Hematopoietic multipotent progenitor cell (in vitro differentiated cells): ENCODE results near the gene SIVA1. TPM values are rescaled to one million over a fixed set of nuclear protein-coding genes. Genes with fewer than 3 reads are reported as not detected.

ENCODE experiments used
- DNase-seq, 3 donors: peaks; one replicate each; pipeline ENCODE4 v3.0.0-alpha.2; 2011 to 2015; ENCODE audit warnings: low read depth in 2 of 3, low spot score in 2 of 3
- total RNA-seq: library from RNA; depleted of rRNA; stranded (reverse); fragments of >200 nt; gene quantifications from one replicate; pipeline ENCODE4 v1.2.3, GENCODE V29; 2012

SIVA1 gene
- total RNA-seq, 1 donor: 89.9 TPM

DNA sequence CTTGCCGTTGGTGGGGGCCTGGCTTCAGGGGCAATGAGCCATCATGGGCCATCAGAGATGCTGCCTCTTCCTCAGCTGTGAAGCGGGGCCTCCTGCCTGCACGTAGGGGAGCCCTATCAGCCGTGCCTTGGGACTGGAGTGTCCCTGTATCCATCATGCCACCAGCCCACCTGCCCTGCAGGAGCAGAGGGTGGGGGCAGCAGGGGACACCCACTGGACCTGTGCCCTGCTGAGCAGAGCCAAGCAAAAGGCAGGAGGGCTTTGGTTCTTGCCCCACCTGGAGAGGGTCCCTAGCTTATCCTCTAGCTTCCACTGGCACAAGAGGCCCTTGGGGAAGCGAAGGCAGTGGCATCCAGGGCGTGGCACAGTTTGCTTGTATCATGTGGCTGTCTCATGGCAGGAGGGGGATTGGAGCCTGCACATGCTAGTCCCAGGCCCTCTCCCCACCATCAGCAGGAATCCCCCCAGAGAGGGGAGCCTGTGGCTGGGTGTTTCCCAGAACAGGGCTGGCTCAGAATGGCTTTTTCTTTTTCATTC lies 18.8 kb upstream of the SIVA1 start:
- no peak for DNase-seq

DNA sequence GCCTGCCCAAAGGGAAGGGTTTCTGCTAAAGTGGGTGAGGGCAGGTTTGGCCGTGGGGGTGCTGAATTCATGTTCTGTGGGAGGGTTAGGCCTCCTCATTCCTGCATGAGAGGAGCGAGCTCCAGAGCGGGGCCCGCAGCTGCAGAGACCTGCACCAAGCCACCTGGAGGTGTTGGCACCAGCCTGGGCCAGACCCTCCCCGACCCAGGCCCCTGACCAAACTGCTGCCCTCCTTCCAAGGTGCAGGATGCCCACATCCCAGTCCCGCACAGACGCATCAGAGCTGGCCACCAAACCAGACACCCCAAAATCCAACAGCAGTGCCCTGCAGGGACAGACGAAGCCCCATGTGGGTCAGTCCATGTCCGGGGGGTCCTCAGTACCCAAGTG lies 18.4 kb upstream of the SIVA1 start:
- DNase-seq: no peak

DNA sequence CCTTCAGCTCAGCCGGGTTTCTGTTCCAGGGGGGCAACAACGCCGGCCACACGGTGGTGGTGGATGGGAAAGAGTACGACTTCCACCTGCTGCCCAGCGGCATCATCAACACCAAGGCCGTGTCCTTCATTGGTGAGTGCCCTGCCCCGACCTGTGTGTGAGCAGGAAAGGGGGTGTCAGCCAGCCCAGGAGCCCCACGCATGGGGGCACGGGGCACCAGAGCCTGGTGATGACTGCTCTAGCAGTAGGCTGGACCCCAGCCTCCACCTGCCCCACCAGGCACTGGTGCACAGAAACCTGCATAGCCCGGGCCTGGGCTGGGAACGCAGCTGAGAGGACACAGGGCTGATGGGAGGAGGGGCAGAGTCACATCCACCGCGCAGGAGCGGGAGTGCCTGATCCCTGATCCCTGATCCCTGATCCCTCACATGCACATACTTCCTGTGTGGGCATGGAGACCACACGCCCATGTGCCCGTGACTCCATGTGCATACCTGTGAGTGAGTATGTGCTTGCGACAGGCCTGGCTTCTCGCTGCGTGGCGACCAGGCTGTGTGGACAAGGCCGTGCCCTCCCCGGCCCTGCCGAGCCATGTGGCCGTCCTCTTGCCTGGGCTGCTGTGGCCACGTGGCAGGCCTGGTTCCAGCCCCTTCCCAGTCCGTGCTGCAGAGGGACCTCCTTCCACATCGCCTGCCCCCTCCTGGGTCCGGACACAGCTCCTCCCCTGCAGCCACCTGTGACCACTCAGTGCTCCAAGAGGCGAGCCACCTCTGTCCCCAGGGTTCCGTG lies 17.8 kb upstream of the SIVA1 start:
- no peak for DNase-seq

DNA sequence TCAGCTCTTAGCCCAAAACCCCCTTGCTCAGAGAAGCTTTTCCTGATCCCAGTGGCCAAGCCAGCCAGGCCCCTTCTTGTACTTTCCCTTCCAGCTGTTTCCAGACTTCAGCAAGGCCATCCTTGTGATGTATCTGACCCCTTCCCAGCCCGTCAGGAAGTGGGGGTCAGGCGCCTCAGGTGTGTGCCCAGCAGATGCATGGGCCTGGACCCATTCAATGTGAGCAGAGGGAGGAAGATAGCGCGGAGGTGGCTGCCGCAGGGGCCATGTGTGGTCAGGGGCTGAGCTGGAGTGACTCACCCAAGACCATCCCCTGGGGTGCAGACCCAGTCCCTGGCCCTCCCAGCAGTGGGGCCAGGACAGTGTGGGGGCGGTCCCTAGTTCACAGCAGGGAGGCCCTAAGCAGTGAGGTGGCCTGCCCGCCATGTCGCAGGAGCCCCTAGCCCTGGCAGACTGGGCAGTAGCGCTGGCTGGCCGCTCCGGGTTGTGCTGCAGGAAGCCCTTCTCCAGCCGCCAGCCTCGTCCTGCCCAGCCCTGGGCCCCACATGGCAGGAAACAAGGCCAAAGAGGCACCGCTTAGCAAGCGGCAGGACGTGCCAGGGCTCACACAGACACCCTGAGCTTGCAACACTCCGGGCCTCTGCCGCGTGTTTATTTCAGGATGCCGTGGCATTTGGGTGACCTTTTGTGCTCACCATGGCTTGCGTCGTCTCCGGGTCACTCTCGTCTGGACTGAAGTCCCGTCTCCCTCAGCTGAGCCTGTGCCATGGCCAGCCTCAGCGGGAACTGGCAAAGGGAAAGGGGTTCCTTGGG lies 16.9 kb upstream of the SIVA1 start:
- DNase-seq: no peak

DNA sequence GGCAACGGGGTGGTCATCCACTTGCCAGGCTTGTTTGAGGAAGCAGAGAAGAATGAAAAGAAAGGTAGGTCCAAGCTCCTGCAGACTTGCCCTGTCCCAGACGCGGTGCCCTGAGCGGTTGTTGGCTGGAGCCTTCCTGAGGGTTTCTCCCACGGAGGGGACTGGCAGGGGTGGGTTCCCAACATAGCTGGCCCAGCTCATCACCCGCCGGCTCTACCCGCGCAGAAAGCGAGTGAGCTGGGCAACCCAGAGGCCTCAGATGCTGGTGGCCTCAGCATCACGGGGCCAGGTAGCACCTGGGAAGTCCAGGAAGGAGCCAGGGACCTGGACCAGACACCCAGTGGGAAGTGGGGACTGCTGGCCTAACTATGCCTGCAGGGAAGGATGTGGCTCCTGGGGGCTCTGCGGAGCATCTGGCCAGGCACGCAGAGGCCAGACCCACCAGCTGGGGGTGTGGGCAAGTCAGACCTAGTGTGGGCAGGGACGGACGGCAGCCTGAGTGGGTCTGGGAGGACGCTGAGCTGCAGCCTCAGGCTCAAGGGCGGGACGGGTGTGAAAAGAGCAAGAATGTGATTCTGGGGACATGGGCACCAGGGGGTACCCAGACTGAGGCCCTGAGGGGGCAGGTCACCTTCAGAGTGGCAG lies 14.4 kb upstream of the SIVA1 start:
- no peak for DNase-seq

DNA sequence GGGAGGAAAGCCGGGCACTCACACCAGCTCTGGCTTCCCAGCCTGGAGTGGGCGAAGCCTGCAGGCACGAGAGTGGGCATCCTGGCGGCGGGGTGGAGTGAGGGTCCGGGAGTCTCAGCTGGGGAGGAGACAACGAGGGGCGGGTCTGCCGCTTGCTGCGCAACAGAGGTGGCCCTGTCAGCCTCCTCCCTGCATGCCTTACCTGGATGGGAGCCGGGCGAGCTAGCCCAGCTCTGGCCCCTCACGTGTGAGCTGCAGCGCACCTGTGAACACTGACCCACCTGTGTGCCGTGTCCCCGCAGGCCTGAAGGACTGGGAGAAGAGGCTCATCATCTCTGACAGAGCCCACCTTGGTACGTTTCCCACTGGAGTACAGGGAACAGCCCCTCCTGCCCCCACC lies 13.9 kb upstream of the SIVA1 start:
- no peak for DNase-seq

DNA sequence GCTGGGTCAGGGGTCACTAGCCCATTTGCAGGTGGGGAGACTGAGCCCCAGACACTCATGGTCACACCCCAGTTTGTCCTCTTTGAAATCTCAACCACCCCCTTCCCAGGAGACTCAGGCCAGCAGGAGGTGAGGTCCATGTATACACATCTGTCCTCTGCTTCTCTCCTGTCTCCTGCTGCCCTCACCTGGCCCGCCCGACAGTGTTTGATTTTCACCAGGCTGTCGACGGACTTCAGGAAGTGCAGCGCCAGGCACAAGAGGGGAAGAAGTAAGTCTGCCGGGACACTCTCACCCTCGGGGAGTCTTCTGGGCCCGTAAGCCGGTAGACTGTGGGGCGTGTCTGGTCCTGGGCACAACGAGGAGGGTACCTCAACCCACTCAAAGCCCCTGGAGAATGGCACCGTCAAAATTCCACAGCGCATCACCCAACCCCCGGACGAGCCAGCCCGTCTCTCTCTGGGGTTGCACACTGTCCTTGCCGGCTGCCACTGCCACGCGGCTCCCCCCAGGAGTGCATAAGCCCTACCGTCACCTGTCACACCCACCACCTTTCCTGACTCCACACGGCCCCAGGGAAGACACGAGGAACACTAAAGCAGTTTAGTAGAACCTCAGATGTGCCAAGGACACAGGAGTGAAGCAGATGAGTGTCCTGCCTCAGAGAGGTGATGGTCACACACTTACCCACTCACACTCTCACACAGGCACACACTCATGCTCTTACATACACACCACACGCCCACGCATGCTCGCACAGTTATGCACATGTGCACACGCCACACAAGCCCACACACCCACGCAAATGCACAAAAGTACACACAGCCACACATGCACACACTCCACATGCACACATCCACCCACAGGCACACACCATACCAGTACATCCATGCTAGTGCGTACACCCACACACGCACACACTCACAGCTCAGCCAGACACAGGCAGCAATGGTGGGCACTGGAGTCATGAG lies 13.1 kb upstream of the SIVA1 start:
- DNase-seq: no peak

DNA sequence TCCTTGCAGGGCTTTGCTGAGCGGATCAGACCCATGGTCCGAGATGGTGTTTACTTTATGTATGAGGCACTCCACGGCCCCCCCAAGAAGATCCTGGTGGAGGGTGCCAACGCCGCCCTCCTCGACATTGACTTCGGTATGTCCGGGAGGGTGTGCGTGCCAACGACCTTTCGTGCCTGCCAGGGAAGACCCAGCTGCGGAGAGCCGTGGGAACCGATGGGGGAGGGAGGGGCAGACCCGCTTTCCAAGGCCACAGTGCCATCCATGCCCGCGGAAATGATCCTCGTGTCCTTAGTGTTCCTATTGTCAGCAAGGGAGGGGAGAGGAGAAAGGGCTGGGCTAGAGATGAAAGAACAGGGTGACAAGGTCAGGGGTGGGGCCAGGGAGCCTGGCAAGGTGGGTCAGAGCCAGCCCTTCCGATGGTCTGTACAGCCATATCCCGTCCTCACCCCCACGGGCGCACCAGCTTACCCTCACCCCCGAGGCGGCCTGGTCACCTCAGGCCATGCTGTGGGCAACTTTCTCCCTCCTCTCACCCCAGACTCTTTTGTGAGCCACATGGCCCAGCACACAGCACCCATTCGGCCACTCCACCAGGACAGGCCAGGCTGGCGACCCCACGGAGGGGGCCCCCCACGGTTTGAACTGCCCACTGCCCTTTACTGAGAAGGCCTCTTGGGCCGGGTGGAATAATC lies 11.7 kb upstream of the SIVA1 start:
- DNase-seq: no peak

DNA sequence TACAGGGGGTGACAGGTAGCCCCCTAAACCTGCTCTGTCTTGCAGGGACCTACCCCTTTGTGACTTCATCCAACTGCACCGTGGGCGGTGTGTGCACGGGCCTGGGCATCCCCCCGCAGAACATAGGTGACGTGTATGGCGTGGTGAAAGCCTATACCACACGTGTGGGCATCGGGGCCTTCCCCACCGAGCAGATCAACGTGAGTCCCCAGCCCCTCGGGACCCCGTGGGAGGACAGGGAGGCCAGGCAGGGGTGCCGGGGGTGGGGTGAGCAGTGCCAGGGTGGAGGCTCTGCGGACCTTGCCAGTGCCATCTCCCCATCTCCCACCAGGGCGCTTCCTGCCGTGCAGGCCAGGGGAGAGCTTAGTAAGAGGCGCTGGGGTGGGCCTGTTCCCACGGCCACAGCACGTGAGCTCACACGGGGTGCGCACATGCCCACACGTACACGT lies 11.1 kb upstream of the SIVA1 start:
- DNase-seq: no peak

DNA sequence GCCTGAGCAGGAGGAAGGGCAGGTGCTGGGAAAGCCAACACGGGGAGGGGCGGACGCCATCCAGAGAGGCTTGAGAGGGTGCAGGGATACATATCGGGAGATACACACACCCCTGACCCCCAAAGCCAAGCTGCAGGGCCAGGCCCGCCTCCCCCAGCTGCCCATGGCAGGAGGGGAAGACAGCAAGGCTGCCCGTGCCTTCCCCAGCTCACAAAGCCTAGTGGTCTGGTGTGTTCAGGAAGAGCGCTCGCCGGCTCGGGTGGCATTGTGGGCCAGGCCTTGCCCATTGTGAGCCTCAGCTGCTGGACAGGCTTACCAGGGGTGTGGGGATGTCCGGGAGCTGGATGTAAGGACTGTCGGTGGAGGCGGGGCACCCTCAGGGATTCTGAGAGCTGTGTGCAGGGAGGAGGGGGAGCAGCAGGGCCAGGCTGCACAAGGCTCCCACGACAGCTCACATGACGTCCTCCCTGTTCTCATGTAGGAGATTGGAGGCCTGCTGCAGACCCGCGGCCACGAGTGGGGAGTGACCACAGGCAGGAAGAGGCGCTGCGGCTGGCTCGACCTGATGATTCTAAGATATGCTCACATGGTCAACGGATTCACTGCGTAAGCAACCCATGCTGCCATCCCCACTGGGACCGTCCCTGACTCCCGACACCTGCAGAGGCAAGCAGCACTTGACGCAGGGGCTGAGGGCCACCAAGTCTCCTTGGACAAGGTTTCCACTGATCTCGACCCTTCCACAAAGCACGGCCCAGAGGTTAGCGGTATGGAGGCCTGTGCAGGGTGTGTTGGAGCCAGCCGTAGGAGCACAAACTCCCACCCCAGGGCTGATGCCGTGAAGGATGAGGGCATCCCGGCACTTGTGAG lies 10.1 kb upstream of the SIVA1 start:
- DNase-seq: no peak

DNA sequence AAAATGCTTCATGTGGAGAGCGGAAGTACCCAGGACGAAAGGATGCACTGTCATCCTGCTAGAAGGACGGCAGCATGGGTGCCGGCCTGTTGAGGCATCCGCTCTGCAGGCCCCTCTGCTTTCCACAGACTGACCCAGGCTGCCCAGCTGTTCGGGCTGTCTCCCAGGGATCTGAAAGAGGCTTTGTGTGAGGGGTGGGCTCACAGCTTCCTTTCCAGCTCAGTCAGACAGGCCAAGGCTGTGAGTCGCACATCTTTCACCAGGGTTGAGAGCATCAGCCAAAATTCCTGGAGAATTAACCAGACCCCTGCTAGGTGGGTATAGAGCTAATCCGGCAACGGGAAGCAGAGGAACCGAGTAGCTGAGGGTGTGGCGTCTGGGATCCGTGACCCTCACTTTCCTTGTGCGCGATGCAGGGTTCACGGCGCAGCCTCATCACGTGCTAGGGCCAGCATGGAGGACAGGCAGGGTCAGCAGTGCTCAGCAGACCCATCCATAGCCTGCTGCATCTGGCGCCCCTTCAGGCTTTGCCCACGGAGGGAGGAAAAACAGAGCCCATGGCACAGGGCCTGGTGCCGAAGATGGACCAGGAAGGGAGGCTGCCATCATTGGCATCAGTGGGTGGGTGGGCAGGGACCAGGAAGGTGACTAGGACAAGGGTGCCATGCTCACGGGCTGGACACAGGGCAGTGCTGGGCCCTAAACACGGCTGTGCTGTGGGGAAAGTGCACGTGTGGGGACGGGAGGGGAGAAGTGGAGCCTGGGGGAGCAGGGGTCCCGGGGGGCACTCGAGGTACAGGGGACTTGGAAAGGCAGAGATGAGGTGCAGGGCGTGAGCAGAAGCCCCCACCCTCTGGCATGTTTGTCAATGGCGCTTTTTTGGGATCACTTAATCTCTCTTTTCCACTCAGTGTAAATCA lies 9.2 kb upstream of the SIVA1 start:
- no peak for DNase-seq

DNA sequence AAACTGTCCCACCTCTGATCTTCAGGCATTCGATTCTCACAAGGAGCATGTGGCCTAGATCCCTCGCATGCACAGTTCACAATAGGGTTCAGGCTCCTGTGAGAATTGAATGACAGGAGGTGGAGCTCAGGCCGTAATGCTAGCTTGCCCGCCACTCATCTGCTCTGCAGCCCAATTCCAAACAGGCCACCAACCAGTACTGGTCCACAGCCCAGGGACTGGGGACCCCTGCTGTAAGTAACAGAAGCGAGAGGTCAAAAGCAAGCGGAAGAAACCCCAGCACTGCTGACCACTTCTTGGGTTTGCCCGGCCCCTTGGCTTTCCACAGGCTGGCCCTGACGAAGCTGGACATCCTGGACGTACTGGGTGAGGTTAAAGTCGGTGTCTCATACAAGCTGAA lies 8.5 kb upstream of the SIVA1 start:
- no peak for DNase-seq

DNA sequence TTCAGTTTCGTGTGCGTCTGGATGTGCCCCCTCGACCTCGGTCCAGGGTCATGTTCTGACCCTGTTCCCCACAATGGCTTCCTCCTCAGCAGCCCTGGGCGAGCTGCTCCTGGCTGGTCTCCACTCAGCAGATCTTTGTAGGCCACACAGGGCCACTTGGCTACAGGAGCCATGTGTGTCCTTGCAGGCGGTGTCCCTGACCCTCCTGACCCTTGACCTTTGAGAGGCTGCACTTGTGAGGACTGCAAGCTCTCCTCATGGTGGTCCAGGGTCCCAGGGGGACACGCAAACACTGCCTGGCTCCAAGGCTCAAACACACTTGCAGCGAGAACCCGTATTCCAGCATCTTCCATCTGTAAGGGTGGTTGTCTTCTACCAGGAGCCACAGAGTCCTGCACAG lies 7.5 kb upstream of the SIVA1 start:
- DNase-seq: no peak

DNA sequence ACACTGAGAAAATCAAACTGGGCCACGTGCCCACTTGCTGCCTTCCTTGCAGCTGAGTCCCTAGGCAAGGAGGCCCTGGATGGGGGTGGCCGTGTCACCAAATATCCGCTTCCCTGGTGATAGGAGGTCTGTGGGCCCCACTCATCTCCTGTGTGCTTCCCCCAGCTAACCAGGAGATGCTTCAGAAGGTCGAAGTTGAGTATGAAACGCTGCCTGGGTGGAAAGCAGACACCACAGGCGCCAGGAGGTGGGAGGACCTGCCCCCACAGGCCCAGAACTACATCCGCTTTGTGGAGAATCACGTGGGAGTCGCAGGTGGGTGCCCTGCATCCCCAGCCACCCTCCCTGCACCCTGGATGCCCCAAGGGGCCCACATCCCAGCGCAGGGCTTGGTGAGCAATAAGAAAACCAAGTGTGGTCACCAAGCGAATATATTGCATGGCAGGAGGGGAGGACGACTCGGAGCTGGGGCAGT lies 6.8 kb upstream of the SIVA1 start:
- no peak for DNase-seq

DNA sequence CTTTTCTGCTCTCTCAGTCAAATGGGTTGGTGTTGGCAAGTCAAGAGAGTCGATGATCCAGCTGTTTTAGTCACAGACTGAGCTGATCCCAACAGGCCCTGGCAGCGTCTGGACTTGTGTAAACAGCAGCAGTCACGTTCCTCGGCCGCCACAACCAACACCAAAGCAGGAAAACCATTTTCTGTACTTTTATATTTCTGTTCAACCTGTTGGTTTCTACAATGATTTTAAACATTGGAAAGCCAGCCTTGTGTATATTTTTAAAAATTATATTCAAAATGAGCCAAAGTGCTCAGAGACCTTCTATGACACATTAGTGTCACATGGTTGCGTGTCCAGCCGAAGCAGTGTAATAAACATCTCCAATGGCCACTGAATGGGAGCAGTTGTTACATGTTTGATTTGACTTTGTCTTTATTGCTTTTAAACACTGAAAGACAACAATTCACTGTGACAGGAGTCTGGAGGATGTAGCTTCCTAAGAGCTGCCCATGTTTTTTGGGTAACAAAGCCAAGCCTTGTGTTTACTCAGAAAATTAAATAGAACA lies 5.9 kb upstream of the SIVA1 start:
- no peak for DNase-seq

DNA sequence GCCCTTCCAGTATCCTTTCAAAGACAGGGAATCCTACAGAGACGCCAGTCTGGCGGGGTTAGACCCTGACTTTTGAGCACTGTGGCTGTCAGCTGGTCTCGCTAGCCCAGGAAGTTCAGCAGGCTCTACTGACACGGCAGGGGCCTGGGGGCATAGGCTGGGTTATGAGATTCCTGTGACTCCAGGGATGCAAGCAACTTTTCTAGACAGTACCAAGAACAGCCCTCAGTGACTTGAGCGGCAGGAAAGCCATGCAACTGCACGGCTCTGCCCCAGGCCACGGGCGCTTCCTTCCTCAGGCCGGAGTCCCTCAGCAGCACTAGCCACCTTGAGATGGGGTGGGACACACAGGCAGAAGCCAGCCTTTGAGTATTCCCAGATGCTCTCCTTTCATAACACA lies 5.1 kb upstream of the SIVA1 start:
- DNase-seq: no peak

DNA sequence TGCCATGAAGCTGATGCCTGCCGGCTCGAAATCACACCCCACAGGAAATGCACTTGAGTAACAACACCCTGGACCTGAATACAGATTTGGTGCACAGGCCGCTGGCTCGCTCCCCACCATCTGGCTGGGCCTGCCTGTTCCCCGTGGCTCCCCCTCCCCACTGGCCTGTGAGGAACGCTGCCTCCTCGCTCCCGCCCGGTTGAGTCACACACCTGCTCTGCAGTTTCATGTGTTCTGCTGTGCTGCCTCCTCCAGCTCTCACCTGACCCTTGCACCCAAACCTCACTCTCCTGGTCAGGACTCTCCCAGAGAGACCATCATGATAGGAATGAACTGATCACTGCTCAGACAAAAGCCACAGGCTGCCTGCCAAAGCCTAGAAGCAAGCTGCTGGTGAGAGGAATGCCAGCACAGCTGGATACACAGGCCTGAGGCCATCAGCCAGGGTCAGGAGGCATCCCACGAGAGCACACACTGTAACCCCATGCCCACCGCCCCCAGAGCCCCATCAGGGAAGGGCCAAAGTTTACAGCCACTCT lies 3.8 kb upstream of the SIVA1 start:
- no peak for DNase-seq
